GM12878 (cell line): Measurements from ENCODE around the gene RPL12. TPM values are rescaled to one million over a fixed set of nuclear protein-coding genes. Genes with fewer than 3 reads are reported as not detected.

Experiments used
- ATAC-seq: fragments of 200-7000 bp; cut with Tn5 transposase; 3 replicates; pipeline ENCODE4 v1.9.1; 2020; ENCODE audit warnings: mild to moderate bottlenecking, moderate library complexity
- BruUV-seq: library from RNA; stranded (reverse); fragments of 400-500 nt; replicated peaks from 2 replicates; lab custom pipeline; 2021; lab: Mats Ljungman, UMichigan
- CTCF ChIA-PET: fragments of 300-600 bp; sonication (Branson Sonifier 250); formaldehyde crosslinking; extraction: SDS; loops from one replicate; lab custom pipeline; 2021; ENCODE audit warnings: inconsistent platforms; lab: Yijun Ruan, JAX
- POLR2A ChIA-PET: fragments of 350-600 bp; formaldehyde crosslinking; extraction: SDS; loops from one replicate; lab custom pipeline; 2021; ENCODE audit warnings: inconsistent platforms; lab: Charles Lee
- RAD21 ChIA-PET: fragments of 300-600 bp; sonication (Branson Sonifier 250); formaldehyde crosslinking; loops from one replicate; lab custom pipeline; 2023; ENCODE audit warnings: antibody characterized with exemption; ENCODE audit not compliant: unreplicated experiment; lab: Charles Lee
- SMC1A ChIA-PET: fragments of 300-600 bp; sonication (Branson Sonifier 250); formaldehyde crosslinking; loops from one replicate; lab custom pipeline; 2023; ENCODE audit not compliant: unreplicated experiment, uncharacterized antibody; lab: Charles Lee
- DNase-seq: peaks from one replicate; pipeline ENCODE4 v3.0.0-alpha.2; 2011; ENCODE audit warnings: low read depth, low spot score
- FAIRE-seq: peaks from 3 replicates; lab custom pipeline; 2011; peaks lifted over from hg19 to GRCh38; lab: Jason Lieb, UNC
- H2AFZ ChIP-seq: 2 replicates; pipeline ENCODE4 v1.6.0; 2011; ENCODE audit warnings: low read depth, low read length, control low read depth; ENCODE audit not compliant: control insufficient read depth
- H3K27ac ChIP-seq: 2 replicates; pipeline ENCODE4 v1.5.1; 2011; ENCODE audit warnings: control low read depth; ENCODE audit not compliant: control insufficient read depth, insufficient read depth
- H3K27me3 ChIP-seq, 2 experiments: replicated peaks in 1 of 2; 2 replicates each; pipeline versions ENCODE4 v1.6.0 to v1.6.1; 2011; ENCODE audit warnings: low read length in 1 of 2; ENCODE audit not compliant: control insufficient read depth in 2 of 2, insufficient read depth in 2 of 2
- H3K36me3 ChIP-seq, 2 experiments: 2 replicates each; pipeline ENCODE4 v1.5.1; 2011; ENCODE audit warnings: low read length in 1 of 2; ENCODE audit not compliant: control insufficient read depth in 2 of 2, insufficient read depth in 2 of 2
- H3K4me1 ChIP-seq: 2 replicates; pipeline ENCODE4 v1.6.1; 2011; ENCODE audit warnings: mild to moderate bottlenecking, low read length, moderate library complexity, mixed read lengths; ENCODE audit not compliant: control insufficient read depth, insufficient read depth
- H3K4me2 ChIP-seq: 2 replicates; pipeline ENCODE4 v1.6.0; 2011; ENCODE audit warnings: control low read depth; ENCODE audit not compliant: control insufficient read depth, insufficient read depth
- H3K4me3 ChIP-seq: fragments of 200-600 bp; sonication (generic); 2 replicates; pipeline ENCODE4 v1.5.1; 2016
- H3K79me2 ChIP-seq: 2 replicates; pipeline ENCODE4 v1.6.0; 2011; ENCODE audit warnings: low read length; ENCODE audit not compliant: control insufficient read depth, insufficient read depth
- H3K9ac ChIP-seq: 2 replicates; pipeline ENCODE4 v1.8.0; 2011; ENCODE audit warnings: low read length, control low read depth, mixed read lengths; ENCODE audit not compliant: control insufficient read depth, insufficient read depth
- H3K9me3 ChIP-seq: replicated peaks from 3 replicates; pipeline ENCODE4 v1.5.1; 2011; ENCODE audit warnings: mild to moderate bottlenecking, low read length; ENCODE audit not compliant: control insufficient read depth, insufficient read depth
- H4K20me1 ChIP-seq: 2 replicates; pipeline ENCODE4 v1.6.0; 2011; ENCODE audit not compliant: control insufficient read depth, insufficient read depth
- ATF3 ChIP-seq: IDR thresholded peaks from 2 replicates; pipeline ENCODE4 v1.6.1; 2011; ENCODE audit warnings: low read depth, mild to moderate bottlenecking, low read length, moderate library complexity, borderline replicate concordance; ENCODE audit errors: extremely low read depth
- BACH1 ChIP-seq: fragments of 450-650 bp; IDR thresholded peaks from 2 replicates; pipeline ENCODE4 v1.6.1; 2017; ENCODE audit warnings: mild to moderate bottlenecking, borderline replicate concordance
- BHLHE40 ChIP-seq, 2 experiments: fragments of 450-650 bp in 1 of 2; IDR thresholded peaks; 2 replicates each; pipeline ENCODE4 v1.6.1; 2011 to 2017; ENCODE audit warnings: low read depth in 2 of 2, borderline replicate concordance in 1 of 2, improper control_type of control experiment in 1 of 2, low read length in 1 of 2, mild to moderate bottlenecking in 1 of 2
- BMI1 ChIP-seq: fragments of 450-650 bp; IDR thresholded peaks from 2 replicates; pipeline ENCODE4 v1.6.1; 2016; ENCODE audit warnings: mild to moderate bottlenecking, moderate library complexity, borderline replicate concordance
- EGR1 ChIP-seq, 2 experiments: IDR thresholded peaks; 1 replicate in 1 of 2; 2 replicates in 1 of 2; pipeline ENCODE4 v1.6.1; 2011 to 2012; ENCODE audit warnings: low read depth in 2 of 2, low read length in 2 of 2, borderline replicate concordance in 1 of 2, mild to moderate bottlenecking in 1 of 2, moderate library complexity in 1 of 2
- GABPA ChIP-seq: IDR thresholded peaks from 2 replicates; pipeline ENCODE4 v1.6.1; 2014; ENCODE audit warnings: antibody characterized with exemption, low read depth, mild to moderate bottlenecking, inconsistent platforms
- HDAC6 ChIP-seq: fragments of 200-600 bp; sonication (generic); IDR thresholded peaks from one replicate; pipeline ENCODE4 v1.8.0; 2017; ENCODE audit warnings: antibody characterized with exemption; ENCODE audit not compliant: unreplicated experiment
- IRF5 ChIP-seq: fragments of 450-650 bp; IDR thresholded peaks from 2 replicates; pipeline ENCODE4 v1.6.1; 2017; ENCODE audit warnings: borderline replicate concordance
- NFYB ChIP-seq: IDR thresholded peaks from 2 replicates; pipeline ENCODE4 v1.6.1; 2011; ENCODE audit warnings: low read depth, mild to moderate bottlenecking, low read length, improper control_type of control experiment, moderate library complexity; ENCODE audit not compliant: insufficient read depth
- POLR2AphosphoS5 ChIP-seq: IDR thresholded peaks from 2 replicates; pipeline ENCODE4 v1.6.1; 2011; ENCODE audit warnings: mild to moderate bottlenecking, low read length, inconsistent platforms
- STAT1 ChIP-seq: fragments of 450-650 bp; conservative IDR thresholded peaks from 2 replicates; pipeline ENCODE4 v1.6.1; 2014; ENCODE audit warnings: antibody characterized with exemption, mild to moderate bottlenecking
- TCF12 ChIP-seq: IDR thresholded peaks from 2 replicates; pipeline ENCODE4 v1.6.1; 2011; ENCODE audit warnings: low read depth, mild to moderate bottlenecking, low read length
- TCF7 ChIP-seq: IDR thresholded peaks from 2 replicates; pipeline ENCODE4 v1.6.1; 2014; ENCODE audit warnings: antibody characterized with exemption, borderline replicate concordance
- ZBTB11 ChIP-seq: fragments of 450-650 bp; formaldehyde crosslinking; IDR thresholded peaks from 2 replicates; pipeline ENCODE4 v1.5.0; 2022; ENCODE audit warnings: mild to moderate bottlenecking, missing genetic modification characterization
- ZNF687 ChIP-seq: fragments of 450-650 bp; IDR thresholded peaks from 2 replicates; pipeline ENCODE4 v1.6.1; 2017; ENCODE audit warnings: mild to moderate bottlenecking, moderate library complexity
- WGBS: methylation state at CpG from one replicate; pipeline ENCODE4 v1.1.6; 2016; ENCODE audit warnings: low lambda C conversion rate; ENCODE audit not compliant: insufficient replicate concordance, insufficient coverage; ENCODE audit errors: missing lambda C conversion rate; 5-methylcytosine and 5-hydroxymethylcytosine counted together
- in situ Hi-C: fragments of 300-500 bp; cut with MboI; formaldehyde crosslinking; loops from 9 replicates; pipeline ENCODE4 v1.14.3; 2018; ENCODE audit warnings: mixed read lengths
- intact Hi-C: fragments of 100-400 bp; cut with micrococcal nuclease; formaldehyde crosslinking; loops from one replicate; pipeline ENCODE4 v1.14.2; 2022; ENCODE audit not compliant: unreplicated experiment
- polyA plus RNA-seq, 11 experiments: library from polyadenylated mRNA; depleted of rRNA in 4 of 11; unstranded in 6 of 11; stranded (reverse) in 5 of 11; fragments of >200 nt; fragmentation: Nextera tagmentation in 4 of 11; fragmentation: Illumina TruSeq in 1 of 11; extraction: Ambion mirVana in 4 of 11; extraction: Trizol in 1 of 11; gene quantifications; 1 replicate in 1 of 11; 2 replicates in 10 of 11; pipeline versions ENCODE4 v1.2.1 to v1.2.3, GENCODE V29; 2011 to 2016; ENCODE audit warnings: inconsistent platforms in 2 of 11, missing spikeins in 2 of 11, low read depth in 1 of 11
- total RNA-seq, 4 experiments: library from RNA; depleted of rRNA in 3 of 4; stranded (reverse); fragments of >200 nt in 3 of 4; fragmentation: Illumina TruSeq in 1 of 4; extraction: Trizol in 1 of 4; gene quantifications; 2 replicates each; pipeline versions ENCODE4 v1.2.1 to v1.2.3, GENCODE V29; 2013 to 2021

Gene RPL12
- total and polyA plus RNA-seq, 10 of the 15 experiments (the other 5 are each of a cell fraction or from before 2014, with no cell fraction given) = 961 to 5,544 (median 2,858) TPM

- Histone ChIP-seq H3K4me3 (no peak overlapping the region), H3K27ac (no peak overlapping the region), H3K4me1 (no peaks in the 10 kb centered on the region), H2AFZ (no peak overlapping the region), H4K20me1 (no peaks in the 10 kb centered on the region), H3K4me2 (no peak overlapping the region), H3K27me3 (no peaks in the 10 kb centered on the region), H3K79me2 (no peaks in the 10 kb centered on the region), H3K9me3 (no peaks in the 10 kb centered on the region), H3K9ac (no peak overlapping the region), H3K36me3 (peaks cover 0 to 5% of the 10 kb centered on the region in 2 experiments; a peak in 2 of 4 replicates)
- no TSS peak for BruUV-seq
- WGBS = 97% methylated on average over 10 of the region's 10 CpGs
- SMC1A ChIA-PET = no interaction called here
- intact Hi-C loops (no loop called here), in situ Hi-C loops (no loop called here)
- FAIRE-seq (no peak), ATAC-seq (no peak), DNase-seq (no peak)
- RAD21 ChIA-PET = no interaction called here
- POLR2A ChIA-PET = no interaction called here
- CTCF ChIA-PET = no interaction called here
- TF ChIP-seq ATF3 = no peak
- no peak for TF ChIP-seq NFYB
- TF ChIP-seq HDAC6 = no peak
- TF ChIP-seq ZNF687 = no peak
- no peak for TF ChIP-seq STAT1
- no peak for TF ChIP-seq BHLHE40 (IDR thresholded peaks at IDR 0.05; ENCODE audit: borderline replicate concordance in 1 of 2, low read depth in 2 of 2, low read length in 1 of 2)
- TF ChIP-seq ZBTB11 (CRISPR knock-in tag) = no peak
- no peak for TF ChIP-seq BACH1
- no peak for TF ChIP-seq POLR2AphosphoS5
- no peak for TF ChIP-seq IRF5
- no peak for TF ChIP-seq TCF12
- no peak for TF ChIP-seq TCF7
- TF ChIP-seq GABPA = no peak
- no peak for TF ChIP-seq EGR1 (IDR thresholded peaks at IDR 0.05; ENCODE audit: borderline replicate concordance in 1 of 2, low read depth in 2 of 2, low read length in 2 of 2)
- TF ChIP-seq BMI1 = no peak
These were observed 22.3 kb upstream of the RPL12 start for GRCh38 chr9:127473501-127473900.
